ENCODE measurements around the gene LRRC1.
A peak's percentile ranks its signal among the peaks of the same experiment; 100 is the strongest.
"Not testable (repeated sequence)": the region's sequence is repeated elsewhere in the genome, so short reads cannot be mapped to it uniquely, and the experiment has no call there.

LRRC1 gene

GRCh38 chr6:53794720-53795339 lies at the start of gene LRRC1:
Gene LRRC1, plus strand, starts transcription at chr6:53795005. Its CDS starts 252 bp downstream, at chr6:53795257.
- peak within 1 kb of the TSS; percentile 83 for H3K4me3 ChIP-seq (ENCODE audit: low read depth, low read length)

DNA sequence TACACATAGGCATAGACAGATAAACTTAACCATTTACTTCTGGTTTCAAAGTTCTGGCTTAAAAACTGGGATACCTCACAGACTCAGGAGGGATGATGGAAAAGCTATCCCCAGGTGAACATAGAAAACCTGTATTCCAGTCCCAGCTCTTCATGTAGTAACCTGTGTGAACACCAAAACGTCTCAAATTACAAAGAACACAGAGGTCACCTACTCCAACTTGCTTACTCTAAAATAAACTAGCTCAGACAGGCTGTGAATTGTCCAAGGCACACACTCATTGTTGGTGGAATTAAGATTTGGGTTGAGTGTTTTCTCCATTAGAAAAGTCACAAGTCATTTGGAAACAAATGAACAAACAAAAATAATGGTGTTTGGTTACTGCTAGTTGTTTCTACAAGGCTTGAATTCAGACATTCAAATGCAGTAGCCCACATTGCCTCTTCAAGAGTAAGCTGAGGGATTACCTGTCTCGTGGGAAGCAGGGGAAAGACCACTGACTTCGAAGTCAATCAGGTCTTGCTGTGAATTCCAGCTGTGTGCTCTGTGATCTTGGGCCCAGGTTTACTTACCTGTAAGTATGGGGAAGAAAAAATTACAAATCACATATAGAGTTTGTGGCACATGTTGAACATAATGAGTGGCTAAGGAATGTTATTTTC lies 48.2 kb upstream of the LRRC1 start:
- H3K4me3 ChIP-seq (ENCODE audit: low read depth, low read length), result no peak overlapping the region

- no peak overlapping the region for H3K4me3 ChIP-seq (ENCODE audit: low read depth, low read length)
These were observed 44.7 kb upstream of the LRRC1 start for GRCh38 chr6:53750052-53750650.

- H3K4me3 ChIP-seq (ENCODE audit: low read depth, low read length), result no peak overlapping the region
These were observed 43.4 kb upstream of the LRRC1 start for GRCh38 chr6:53751417-53751816.

DNA sequence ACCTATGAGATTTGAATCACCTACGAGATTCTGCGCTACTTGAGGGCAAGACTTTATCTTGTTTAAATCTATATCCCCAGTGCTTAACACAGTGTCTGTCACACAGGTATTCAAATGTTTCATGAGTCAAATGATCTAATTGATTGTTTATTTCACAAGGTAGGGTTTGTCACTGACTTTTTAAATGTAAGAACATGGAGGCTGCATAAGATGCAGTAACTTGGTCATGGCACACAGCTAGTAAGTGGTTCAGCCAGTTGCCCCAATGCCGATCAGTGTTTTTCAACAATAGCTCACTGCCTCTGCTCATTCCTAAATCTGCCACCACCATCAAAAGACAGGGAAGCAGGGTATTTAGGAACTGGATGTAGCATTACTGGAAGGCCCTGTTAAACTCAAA lies 42.4 kb upstream of the LRRC1 start:
- H3K4me3 ChIP-seq (ENCODE audit: low read depth, low read length), result no peak overlapping the region

- no peak overlapping the region for H3K4me3 ChIP-seq (ENCODE audit: low read depth, low read length)
These were observed 41.9 kb upstream of the LRRC1 start for GRCh38 chr6:53752856-53753255.

DNA sequence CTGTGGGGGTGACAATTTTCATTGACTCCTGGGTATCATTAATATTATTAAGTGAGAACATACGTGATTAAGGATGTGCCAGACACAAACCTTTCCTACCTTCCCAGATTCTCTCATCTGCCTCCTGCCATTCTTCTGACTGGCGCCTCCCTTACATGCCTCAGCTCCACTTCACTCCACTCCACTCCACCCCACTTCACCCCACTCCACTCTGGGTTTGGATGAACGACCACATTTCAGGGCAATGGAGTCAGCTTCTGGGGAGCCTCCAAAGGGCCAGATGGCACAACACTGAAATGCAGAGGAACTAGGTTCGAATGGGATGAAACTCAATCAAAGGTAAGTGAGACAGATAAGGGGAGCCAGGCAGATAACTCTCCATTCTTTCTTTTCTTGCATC lies 40.5 kb upstream of the LRRC1 start:
- no peak overlapping the region for H3K4me3 ChIP-seq (ENCODE audit: low read depth, low read length)

GRCh38 chr6:53756396-53756795 lies 38.4 kb upstream of the LRRC1 start:
- no peak overlapping the region for H3K4me3 ChIP-seq (ENCODE audit: low read depth, low read length)

DNA sequence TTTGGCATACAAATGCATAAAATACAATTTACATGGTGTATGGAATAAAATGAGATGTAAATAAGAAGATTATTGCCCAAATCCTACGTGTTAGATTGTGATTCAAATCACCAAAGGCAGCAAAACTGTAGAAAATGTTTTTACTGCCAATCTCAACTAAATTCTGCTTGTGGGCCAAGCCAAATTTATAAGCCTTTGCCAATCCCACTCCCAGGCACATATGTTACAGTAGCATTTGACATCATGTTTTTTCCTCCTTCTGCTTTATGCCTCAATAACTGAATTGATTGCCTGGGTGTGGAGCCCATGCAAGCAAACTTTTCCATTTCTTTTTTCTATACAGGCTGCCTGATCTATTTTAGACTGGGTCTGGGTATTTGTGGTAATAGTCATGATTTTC lies 36.3 kb upstream of the LRRC1 start:
- no peak overlapping the region for H3K4me3 ChIP-seq (ENCODE audit: low read depth, low read length)

- no peak overlapping the region for H3K4me3 ChIP-seq (ENCODE audit: low read depth, low read length)
These were observed 33.8 kb upstream of the LRRC1 start for GRCh38 chr6:53761036-53761435.

DNA sequence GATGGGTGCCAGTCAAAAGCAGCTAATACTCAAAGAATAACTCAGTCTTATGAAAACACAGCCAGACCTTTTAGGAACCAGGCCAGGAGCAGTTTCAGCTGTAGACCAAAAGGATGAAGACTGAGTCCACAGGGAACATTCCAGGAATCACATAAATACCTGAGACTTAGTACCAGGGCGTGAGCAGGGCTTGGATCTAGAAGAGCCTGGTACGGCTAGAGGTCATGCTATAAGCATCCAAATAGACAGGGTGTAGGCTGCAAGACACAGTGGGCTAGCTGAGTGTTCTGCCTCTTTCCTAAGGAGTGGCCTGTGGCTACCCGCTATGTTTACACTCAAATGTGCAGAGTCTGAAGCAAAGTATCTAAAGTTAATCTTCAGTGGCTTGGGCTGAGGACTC lies 29.5 kb upstream of the LRRC1 start:
- no peak overlapping the region for H3K4me3 ChIP-seq (ENCODE audit: low read depth, low read length)

GRCh38 chr6:53766930-53767329 lies 27.9 kb upstream of the LRRC1 start:
- H3K4me3 ChIP-seq (ENCODE audit: low read depth, low read length), result no peak overlapping the region

DNA sequence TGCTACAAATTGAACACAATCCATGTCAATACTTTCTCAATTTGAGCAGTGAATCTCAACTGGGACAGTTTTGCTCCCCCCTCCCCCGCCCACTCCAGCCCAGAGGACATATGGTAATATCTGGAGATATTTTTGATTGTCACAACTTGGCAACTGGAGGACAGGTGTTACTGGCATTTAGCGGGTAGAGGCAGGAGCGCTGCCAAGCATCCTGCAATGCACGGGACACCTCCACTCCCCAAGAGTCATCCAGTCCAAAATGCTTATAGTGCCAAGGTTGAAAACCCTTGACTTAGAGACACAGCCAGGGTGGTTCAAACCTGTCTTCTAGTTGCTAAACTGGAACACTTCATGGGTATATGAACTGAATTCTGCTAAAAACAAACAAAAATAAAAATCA lies 26.9 kb upstream of the LRRC1 start:
- H3K4me3 ChIP-seq (ENCODE audit: low read depth, low read length), result no peak overlapping the region

DNA sequence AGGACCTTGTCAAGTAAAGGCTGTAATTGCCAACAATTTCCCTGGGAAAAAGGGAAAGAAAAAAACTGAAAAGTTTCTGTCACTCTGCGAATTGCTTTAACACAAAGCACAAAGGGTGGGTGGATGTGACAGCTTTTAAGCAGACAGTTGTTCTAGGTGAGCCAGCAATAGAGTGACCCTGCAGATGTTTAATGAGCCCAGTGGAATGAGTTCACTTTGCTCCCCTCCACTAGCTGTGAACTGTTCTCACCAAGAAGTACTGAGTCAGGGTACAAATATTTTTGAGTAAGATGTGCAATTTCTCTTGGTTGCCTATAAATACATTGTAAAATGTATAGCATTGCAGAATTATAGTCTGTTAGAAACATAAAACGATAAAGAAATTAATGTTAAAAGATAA lies 26.2 kb upstream of the LRRC1 start:
- no peak overlapping the region for H3K4me3 ChIP-seq (ENCODE audit: low read depth, low read length)

DNA sequence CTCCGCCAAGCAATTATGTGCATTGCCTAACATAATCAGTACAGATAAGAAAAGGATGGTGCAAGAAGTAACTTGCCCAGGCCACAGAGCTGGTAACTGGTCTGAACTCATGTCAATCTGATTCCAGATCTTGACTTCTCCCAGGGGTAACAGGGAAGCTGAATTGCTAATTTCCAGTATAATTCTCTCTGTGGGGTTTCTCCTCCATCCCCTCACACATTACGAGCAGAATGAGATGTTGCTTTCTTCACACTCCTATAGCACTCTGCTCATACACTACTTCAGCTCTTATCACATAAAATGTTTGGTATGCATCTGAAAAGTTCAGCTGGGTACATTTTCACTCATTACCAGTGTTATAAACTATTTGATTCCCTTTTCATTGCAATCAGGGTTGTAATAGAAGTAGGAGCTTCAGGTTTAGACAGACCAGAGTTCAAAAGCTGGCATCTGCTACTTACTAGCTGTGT lies 24.0 kb upstream of the LRRC1 start:
- no peak overlapping the region for H3K4me3 ChIP-seq (ENCODE audit: low read depth, low read length)

DNA sequence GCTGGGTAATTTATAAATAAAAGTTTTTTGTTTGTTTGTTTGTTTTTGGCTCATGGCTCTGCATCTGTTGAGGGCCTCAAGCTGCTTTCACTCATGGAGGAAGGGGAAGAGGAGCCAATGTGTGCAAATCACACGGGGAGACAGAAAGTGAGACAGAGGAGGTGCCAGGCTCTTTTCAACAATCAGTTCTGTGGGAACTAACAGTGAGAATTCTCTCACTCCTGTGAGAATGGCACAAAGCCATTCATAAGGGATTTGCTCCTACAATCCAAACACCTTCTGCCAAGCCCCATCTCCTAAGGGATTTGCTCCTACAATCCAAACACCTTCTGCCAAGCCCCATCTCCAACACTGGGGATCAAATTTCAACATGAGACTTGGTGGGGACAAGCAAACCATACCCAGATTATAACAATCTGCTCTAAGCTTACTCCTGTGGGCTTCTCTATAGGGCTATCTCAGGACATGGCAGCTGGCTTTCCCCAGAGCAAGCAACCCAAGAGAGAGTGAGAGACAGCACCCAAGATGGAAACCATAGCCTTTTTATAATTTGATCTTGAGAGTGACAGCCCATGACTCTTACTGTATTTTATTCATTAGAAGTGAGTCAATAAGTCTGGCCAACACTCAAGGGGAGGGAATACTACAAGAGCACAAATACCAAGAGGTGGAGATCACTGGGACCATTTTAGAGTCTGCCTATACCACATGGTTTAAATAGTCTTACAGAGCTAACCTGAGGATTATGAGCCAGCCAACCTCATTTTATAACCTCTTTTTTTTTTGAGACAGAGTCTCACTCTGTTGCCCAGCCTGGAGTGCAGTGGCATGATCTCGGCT lies 22.8 kb upstream of the LRRC1 start:
- no peak overlapping the region for H3K4me3 ChIP-seq (ENCODE audit: low read depth, low read length)

- no peak overlapping the region for H3K4me3 ChIP-seq (ENCODE audit: low read depth, low read length)
These were observed 21.6 kb upstream of the LRRC1 start for GRCh38 chr6:53773044-53773696.

GRCh38 chr6:53776152-53776551 lies 18.7 kb upstream of the LRRC1 start:
- H3K4me3 ChIP-seq (ENCODE audit: low read depth, low read length), result not testable (repeated sequence)

GRCh38 chr6:53784991-53785390 lies 9.8 kb upstream of the LRRC1 start:
- not testable (repeated sequence) for H3K4me3 ChIP-seq (ENCODE audit: low read depth, low read length)

GRCh38 chr6:53786832-53787231 lies 8.0 kb upstream of the LRRC1 start:
- H3K4me3 ChIP-seq (ENCODE audit: low read depth, low read length), result no peak overlapping the region

DNA sequence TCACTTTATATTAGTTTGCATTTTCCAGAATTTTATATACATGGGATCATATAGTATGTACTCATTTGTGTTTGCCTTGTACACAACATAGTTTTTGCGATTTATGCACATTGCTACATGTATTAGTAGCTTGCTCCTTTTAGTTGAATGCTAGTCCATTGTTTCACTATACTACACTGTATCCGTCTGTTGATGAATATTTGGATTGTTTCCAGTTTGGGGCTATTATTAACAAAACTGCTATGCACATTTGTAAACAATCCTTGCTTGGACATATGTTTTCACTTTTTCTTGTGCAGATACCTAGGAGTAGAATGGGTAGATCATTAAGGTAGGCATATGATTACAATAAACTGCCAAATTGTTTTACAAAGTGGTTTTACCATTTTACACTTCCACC lies 3.9 kb upstream of the LRRC1 start:
- H3K4me3 ChIP-seq (ENCODE audit: low read depth, low read length), result no peak overlapping the region
